Stimulated activated CD8-positive, alpha-beta memory T cell treated with anti-CD3 and anti-CD28 coated beads, Interleukin-7, amount 100 ng/mL, for 4 hours (primary cell): ENCODE measurements around the gene ACVR1C.

ENCODE experiments used
- DNase-seq, 2 donors: peaks; one replicate each; pipeline ENCODE4 v3.0.0-alpha.2; 2020; ENCODE audit warnings: low read depth in 2 of 2

The ACVR1C gene

DNA sequence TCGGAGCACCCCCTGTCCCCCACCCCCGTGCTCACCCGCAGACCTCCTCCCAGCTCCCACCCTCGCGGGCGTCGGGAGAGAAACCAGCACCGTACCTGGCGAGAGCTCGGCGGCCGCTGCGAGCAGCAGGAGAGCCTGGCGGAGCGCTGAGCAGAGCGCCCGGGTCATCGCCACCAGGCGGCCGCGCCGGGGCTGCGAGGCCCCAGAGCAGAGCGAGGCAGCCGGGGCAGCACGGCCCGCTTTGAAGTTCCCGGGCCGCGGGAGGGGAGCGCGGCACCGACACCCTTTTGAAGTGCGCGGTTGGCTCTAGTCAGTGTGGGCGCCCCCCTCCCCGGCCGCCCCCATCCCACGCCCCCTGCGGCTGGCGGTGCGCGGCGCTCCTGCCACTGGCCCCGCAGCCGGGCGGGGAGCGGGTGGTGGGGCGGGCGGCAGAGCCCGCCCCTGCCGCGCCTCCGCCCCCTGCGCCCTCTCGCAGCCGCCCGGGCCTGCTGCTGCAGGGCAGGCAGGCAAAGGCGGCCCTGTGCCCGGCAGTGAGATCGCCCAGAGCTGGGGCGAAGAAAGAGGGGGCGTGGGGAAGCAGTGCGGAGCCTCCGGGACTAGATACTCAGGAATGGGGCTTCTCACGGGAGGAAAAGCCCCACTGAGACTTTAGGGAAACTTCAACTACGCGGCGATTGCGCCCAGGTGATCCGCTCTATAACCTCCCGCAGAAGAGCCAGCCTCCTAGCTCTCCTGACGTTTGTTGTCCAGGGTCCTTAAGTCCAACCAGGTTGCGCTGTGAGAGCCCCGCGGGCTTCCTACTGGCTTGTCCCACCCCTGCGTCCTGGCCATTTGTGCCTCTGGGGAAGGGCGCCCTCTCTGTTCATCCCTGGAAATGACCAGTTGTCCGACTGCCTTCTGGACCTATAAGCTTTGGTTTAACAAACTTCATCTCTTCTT, at the start of gene ACVR1C:
TSS of gene ACVR1C (minus strand) at position 388 of the 939 bp plus-strand sequence. CDS start at position 168, 220 bp downstream.
- peak; percentile 11 to 65 for DNase-seq

- DNase-seq, result no peak
These were observed 49.3 kb upstream of the ACVR1C start for GRCh38 chr2:157677941-157678340.

DNA sequence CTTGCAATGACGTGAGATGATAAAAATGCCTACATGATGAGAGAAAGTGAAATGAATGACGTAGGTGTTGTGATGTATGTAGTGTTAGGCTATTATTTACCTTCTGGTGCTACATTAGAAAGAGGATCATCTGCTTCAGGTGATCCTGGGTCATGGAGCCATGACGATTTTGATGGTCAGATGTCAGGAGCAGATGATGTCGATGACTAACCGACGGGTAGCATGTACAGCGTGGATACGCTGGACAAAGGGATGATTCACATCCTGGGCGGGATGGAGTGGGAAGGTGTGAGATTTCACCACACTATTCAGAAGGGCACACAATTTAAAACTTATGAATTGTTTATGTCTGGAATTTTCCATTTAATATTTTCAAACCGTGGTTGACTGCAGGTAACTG, 43.5 kb upstream of the ACVR1C start:
- no peak for DNase-seq

DNA sequence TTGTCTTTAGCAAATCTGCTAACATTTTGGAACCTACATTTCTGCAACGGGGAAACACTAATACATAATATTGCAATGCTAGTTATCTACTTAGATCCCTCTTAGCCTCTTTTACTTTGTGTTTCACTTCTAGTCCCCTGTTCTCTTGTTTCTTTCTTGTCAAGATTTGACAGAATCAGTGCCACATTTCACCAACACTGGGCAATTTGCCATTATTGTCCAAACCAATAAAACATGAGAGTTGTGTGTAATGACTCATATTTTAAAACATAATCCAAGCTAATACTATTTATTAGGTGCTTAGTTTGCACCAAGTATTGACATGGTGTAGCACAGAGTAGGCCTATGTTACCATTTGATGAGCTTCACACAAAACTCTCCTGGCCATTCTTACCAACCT, 33.7 kb upstream of the ACVR1C start:
- no peak for DNase-seq

DNA sequence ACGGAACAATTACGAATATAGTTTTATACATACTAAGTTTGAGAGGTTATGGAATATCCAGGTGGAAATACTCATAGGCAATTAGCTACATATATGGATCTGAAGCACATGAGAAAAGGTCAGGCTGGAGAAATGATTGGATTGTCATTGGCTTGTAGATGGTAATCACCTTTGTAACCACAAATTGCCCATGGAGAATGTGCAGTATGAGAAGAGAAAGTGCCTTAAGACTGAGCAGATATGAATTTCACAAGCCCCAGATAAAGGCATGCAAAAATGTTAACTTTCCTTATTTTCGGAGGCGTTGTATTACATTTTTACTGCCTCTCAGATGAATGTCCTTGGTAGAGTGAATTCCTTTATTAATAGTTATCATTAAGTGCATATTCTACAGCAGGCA, 33.1 kb upstream of the ACVR1C start:
- no peak for DNase-seq

GRCh38 chr2:157657858-157658257, 29.2 kb upstream of the ACVR1C start:
- DNase-seq, result no peak

- DNase-seq, result no peak
These were observed 28.4 kb upstream of the ACVR1C start for GRCh38 chr2:157657101-157657500.

GRCh38 chr2:157644776-157645175, 16.1 kb upstream of the ACVR1C start:
- no peak for DNase-seq

- no peak for DNase-seq
These were observed 3.2 kb upstream of the ACVR1C start for GRCh38 chr2:157631861-157632260.

- peak; percentile 36 to 48 for DNase-seq
These were observed 829 bp downstream of the ACVR1C start for GRCh38 chr2:157627594-157628476.

GRCh38 chr2:157625296-157625695, 3.4 kb downstream of the ACVR1C start:
- no peak for DNase-seq

DNA sequence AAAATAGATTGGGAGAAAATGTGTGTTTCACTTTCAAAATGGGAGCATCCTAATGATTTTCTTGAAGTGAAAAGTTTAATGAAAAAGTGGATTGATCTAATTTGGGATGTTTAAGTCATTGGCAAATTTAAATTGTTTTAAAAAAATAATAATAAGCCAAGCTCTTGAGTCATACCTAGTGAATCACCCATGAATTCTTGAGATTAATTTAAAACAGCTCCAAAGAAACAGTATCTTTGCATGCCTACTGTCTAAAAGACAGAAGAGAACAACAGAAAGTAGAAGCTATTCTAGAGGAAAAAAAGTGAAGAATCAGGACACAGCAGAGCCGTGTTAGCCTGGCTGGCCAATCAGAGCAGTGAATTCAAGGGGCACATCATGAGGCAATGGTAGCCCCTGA, 7.7 kb downstream of the ACVR1C start:
- DNase-seq, result no peak

DNA sequence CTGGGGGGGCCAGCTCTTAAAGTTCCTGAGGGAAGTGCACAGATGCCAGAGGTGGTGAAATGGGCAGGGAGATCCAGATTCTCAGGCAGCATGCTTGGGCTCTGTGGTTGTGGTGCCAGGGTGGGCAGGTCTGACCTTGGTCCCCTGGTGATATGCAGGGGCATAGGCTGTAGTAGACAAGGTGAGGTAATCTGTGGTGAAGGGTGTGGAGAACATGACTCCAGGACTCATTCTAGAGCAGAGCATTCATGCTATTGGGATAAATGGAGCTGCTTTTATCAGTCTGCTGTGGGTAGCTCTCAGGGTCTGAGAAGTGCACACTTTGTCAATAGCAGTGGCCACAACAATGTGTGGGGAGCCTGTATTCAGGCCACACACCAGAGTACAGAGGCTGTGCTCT, 16.9 kb downstream of the ACVR1C start:
- DNase-seq, result no peak

DNA sequence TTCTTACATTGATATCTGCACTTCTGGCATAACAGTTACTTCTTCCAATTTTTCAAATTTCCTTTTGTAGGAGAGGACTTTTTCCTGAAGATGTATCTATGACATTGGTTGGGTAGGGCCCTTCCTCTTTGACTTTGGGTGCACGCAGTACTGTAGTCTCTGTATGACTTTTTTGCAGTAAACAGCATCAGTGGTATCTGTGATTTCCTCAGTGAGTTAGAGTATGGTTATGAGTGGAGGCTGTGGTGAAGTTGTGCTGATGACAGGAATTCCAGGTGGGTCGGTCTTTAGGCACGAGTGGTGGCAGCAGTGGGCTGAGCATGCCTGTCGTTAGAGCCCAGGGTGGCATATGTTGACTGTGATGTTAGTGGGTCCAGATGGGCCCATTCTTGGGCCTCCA, 17.6 kb downstream of the ACVR1C start:
- DNase-seq, result no peak

GRCh38 chr2:157606534-157606933, 22.1 kb downstream of the ACVR1C start:
- no peak for DNase-seq

- DNase-seq, result no peak
These were observed 25.5 kb downstream of the ACVR1C start for GRCh38 chr2:157603198-157603597.

GRCh38 chr2:157601807-157602206, 26.9 kb downstream of the ACVR1C start:
- DNase-seq, result no peak

- peak; percentile 29 to 43 for DNase-seq
These were observed 31.5 kb downstream of the ACVR1C start for GRCh38 chr2:157596992-157597681.

DNA sequence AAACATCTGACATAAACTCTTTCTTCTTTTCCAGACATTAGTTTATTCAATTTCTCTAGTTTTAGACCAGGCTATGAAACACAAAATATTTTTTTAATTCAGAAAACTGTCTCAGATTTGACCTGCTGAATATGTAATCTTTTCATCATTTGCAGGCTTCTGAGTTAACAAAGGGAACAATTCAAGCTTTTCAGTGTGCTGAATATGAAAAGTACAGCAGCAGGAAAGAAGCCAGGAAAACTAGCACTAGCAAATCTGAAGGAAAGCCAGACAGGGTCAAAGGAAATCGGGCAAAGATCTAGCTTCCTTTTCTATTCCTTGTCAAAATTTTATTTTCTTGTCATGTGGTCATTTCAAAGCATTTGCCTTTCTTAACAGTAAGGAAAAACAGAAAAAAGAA, 35.3 kb downstream of the ACVR1C start:
- no peak for DNase-seq

DNA sequence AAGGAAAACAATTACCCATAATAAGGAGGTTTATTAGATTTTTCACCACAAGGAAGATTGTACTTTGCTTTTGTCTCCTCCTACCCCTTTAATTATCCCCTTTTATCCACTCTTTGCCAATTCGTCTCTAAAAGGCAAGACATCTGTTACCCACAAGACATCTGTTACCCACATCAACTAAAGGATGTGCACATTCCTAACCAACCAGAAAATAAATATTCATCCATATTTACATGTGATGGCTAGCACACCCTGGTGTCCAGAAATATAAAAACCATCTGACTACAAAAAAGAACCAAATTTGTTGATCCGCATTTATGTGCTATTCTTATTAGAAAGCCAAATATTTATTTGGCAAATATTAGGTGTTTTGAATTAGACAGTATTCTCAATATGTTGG, 35.7 kb downstream of the ACVR1C start:
- no peak for DNase-seq

DNA sequence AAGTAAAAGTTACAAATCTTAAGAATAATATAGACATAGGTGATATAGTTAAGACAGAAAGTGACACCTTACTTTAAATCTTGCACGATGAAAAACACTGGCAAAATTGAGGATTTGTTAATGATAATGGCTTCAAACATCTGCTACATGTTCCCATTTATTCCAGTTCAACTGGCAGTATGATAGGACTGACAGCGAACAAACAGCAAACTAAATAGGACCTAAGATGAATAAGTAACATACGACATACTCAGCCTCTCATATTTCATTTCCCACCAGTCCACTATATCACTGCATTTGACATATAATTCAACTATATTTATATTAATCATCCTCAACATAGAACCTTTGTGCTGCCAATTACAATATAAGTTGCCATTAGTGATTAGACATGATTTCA, 36.3 kb downstream of the ACVR1C start:
- DNase-seq, result no peak

DNA sequence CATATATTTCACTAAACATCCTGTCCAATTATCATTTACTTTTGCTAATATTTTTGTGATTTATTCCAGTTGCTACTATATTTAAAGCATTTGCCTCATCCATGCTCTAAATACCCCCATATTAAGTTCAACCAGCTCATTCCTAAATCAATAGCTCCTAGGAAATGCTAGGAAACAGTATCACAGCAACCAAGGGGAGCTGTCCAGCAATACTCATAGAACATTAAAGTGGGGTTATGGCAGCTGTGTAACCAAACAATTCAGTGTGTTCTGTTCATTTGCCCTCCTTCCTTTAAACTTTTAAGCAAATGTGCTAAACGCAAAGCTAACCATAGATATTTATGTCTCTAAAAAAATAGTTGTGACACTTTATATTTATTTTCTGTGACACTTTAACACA, 41.1 kb downstream of the ACVR1C start:
- no peak for DNase-seq
